HUDEP-2 (cell line): ENCODE results near the gene VWA8.
A peak's percentile ranks its signal among the peaks of the same experiment; 100 is the strongest.

ENCODE experiments used
- DNase-seq, 76 experiments: peaks; one replicate each; lab custom pipeline; 2025; ENCODE audit not compliant: unreplicated experiment in 76 of 76; lab: John Stamatoyannopoulos, UW

The VWA8 gene

GRCh38 chr13:41697578-41697977 lies 263.3 kb downstream of the VWA8 start:
- no peak for DNase-seq

DNA sequence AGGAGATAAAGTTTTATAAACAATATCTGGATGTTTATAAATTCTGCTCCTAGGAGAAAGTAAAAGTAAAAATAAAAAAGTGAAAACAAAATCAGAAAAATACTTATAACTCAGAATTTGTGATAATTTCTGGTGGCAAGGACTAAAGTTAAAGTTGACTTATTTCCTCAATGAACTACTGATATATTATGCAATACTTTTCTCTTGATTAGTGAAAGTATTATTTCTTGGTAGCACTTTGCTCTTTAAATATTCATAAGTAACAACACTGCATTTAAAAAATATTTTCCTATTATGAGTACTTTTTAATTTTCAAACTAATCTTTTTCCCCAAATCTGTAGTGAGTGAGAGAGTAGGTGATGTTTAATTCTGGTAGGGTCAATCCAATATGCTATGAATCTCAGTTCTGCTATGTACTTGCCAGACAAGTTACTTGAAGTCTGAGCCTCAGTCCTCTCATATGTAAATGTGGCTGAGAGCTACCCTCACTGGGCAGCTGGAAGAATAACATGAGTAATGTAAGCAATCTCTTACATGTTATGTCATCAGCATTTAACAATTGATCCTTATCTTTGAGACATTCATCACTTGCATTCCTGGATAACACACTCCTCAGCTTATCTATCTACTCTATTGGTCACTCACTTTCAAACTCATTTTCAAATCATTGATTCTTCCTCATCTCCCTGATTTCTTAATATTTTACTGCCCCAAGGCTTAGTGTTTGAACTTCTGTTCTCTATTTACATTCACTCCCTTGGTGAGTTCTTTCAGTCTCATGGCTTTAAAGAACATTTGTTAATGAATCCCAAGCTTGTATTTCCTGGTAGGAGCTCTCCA lies 264.5 kb downstream of the VWA8 start:
- no peak for DNase-seq

DNA sequence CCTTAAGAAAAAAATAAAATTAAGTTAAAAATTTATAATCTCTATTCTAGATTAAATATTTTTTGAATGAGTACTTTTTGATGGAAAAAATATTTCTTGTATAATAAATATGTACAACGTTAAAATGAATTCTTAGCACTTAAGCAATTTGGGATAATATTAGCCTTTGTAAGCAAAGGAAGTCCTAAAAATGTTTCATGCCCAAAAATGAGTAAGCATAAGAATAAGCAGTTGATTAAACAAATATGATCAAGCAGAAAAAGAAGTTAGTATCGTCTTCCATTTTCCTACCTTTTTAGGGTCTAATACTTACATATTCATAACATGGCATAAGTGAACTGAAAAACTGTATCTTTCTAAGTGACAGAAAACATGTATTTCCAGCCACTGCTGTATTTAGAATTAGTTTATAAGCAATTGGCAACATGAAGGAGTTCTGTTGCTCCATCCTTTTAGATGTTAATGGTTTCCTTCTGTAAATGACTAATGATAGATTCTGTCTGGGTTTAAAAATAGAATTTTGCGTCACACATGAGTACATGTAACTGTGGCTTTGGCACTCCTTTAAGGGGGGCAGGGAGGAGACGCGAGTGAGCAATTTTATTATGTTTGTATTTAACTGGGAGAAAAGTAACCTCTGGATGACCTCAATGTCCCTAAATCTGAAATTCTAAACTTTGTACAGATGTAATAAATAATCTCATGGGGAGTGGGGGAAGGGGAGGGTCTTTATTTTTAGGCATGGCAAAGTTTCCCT lies 266.2 kb downstream of the VWA8 start:
- DNase-seq: no peak

GRCh38 chr13:41693434-41693833 lies 267.5 kb downstream of the VWA8 start:
- no peak for DNase-seq

DNA sequence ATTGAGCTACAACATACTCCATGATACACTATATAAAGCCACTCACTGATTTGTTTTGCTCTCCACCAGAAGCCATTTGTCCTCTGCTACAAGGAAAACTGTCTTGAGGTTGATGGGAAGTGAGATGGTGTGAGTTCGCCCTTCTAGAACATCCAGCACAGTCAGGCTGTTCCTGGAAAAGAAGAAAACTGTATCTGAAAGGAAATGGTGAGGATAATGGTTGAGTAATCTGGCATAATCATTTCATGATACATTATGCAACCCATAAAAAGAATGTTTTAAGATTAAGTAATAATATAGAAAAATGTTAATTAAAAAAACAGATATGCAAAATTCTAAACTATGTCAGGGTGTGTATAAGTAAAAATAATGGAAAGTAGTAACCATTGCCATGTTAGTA lies 269.6 kb downstream of the VWA8 start:
- no peak for DNase-seq

- DNase-seq: no peak
Observed at GRCh38 chr13:41682766-41683165, 278.1 kb downstream of the VWA8 start.

DNA sequence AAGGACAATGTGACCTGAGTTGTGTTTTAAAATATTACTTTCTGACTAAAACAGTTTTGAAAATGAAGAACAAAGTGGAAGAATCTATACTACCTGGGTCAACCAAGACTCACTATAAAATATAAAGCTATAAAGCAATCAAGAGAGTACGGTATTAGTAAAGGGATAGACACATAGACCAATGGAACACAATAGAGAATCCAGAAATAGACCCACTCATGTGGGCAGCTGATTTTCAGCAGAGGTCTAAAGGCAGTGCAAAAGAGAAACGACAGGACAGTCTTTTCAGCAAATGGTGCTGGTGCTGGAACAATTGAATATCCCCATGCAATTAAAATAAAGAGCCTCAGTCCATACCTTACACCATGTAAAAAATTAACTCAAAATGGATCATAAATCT lies 278.9 kb downstream of the VWA8 start:
- DNase-seq: no peak

DNA sequence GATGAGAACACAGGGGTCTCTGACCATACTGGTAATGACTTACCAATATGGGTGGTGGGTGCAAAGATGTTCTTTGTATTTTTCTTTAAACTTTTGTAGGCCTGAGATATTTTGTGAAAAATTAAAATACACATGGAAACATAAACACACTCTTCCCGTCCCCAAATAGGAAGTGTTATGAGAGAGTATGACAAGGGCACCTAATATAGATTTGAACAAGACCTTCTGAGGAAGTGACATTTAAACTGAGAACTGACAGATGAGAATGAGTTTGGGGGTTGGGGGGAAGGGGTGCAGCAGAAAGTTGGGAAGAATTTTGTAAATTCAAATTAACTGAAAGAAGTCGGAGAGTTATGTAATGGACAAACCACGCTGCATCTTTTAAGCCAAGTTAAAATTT lies 279.3 kb downstream of the VWA8 start:
- DNase-seq: no peak

GRCh38 chr13:41680900-41681299 lies 280.0 kb downstream of the VWA8 start:
- no peak for DNase-seq

GRCh38 chr13:41678848-41679247 lies 282.1 kb downstream of the VWA8 start:
- DNase-seq: no peak

DNA sequence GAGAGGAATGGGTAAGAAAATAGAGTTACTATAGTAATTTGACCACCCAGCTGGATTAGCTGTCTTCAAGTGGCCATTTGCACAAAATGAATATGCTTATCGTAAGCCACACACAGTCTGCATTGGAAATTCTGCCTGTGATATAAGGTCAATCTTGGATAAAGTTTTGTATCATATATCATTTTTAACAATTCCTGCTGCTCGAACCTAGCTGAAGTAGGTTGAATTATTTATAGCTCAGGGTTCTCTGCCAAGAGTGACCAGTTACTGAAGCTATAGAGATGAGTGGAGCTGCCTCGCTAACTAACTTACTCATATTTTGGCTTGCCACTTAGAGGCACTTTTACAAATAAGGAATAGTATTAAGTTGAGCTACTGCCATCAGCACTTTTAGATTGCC lies 282.7 kb downstream of the VWA8 start:
- no peak for DNase-seq

- DNase-seq: no peak
Observed at GRCh38 chr13:41675306-41675705, 285.6 kb downstream of the VWA8 start.

DNA sequence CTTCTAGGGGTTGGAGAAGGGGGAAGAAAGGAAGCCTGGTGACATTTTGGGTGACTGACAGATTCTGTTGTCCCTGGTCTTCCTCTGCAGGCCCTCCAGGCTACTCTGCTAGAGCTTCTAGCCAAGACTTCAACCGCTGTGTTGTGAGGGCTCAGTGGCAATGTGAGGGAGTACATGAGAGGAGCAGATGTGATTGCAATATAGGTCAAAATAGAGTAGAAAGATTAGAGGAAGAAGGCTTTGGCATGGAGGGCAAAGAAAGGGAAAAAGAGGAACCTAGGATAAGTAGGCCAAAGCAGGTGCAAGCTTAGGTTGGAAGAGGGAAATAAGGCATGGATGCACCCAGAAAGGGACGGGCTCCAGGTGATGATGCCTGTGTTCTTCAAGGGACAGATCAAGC lies 286.7 kb downstream of the VWA8 start:
- no peak for DNase-seq

DNA sequence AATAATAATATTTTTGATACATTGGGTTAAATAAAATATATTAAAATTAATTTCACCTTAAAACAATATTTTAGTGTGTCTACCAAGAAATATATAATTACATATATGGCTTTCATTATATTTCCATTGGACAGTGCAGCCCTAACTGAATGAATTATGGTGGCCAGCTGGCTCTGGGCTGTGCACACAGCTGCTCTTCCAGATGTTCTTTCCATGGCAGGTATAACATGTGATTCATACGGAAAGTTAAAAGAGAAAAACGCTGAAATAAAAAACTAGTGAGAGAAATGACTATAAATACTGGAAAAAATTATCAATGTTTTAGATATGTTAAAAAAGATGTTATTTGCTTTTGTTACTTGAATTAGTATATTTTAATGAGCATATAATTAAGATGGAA lies 287.3 kb downstream of the VWA8 start:
- no peak for DNase-seq

DNA sequence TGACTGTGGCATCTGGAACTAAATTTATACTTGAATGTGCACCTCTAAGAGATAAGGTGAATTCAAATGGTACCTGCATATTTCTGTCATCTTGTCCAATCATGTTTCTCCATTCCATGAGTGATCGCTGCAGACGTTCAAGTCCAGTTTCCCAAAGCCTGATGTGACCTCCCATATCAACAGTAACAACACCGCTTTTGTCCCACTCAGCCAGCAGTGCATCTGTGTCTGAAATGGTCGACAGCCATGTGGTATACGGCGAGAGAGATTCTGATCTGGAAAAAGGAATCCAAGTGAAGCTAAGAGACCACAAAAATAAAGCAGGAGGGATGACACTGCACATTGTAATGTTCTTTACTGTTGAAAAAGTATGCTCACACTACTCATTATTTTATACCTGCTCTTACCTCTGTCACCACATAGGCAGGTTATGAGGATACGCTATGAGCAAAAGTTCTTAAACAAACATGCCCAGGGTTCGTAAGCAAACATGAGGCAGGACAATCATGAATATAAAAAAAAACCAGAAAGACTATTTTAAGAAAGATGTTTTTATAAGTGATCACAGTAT lies 290.0 kb downstream of the VWA8 start:
- DNase-seq: no peak

DNA sequence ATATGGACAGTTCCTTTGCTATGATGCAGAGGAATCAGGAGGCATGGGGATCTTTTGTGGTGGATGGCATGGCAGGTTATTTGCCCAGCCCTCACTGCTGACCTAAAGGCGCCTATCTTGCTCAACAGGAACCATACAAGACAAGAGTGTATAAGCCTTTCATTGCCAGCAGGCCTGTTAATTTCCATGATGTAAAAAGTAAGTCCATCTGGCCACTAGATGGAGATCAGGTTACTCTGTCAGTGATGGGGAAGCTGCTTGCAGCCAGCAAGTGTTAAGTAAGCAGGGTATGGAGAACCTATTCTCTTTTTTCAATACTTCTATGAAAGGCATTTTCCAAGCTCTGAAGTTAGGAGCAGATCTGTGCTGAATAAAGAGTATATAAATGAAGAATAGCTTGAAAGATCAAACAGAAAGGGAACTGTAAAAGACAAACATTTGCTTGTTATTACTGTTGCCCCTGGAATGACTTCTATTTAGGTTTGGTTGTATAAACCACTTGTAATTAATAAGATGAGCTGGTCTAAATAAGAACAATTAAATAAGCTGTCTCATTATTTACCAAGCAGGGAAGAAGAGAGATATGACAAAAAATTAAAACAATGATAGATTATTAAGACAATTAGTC lies 292.7 kb downstream of the VWA8 start:
- peak in 65 of 76 experiments; percentile 1 to 82 (median 45) for DNase-seq

GRCh38 chr13:41666644-41667043 lies 294.3 kb downstream of the VWA8 start:
- DNase-seq: no peak

GRCh38 chr13:41660411-41660810 lies 300.5 kb downstream of the VWA8 start:
- no peak for DNase-seq

GRCh38 chr13:41658057-41658661 lies 302.8 kb downstream of the VWA8 start:
- DNase-seq: no peak

DNA sequence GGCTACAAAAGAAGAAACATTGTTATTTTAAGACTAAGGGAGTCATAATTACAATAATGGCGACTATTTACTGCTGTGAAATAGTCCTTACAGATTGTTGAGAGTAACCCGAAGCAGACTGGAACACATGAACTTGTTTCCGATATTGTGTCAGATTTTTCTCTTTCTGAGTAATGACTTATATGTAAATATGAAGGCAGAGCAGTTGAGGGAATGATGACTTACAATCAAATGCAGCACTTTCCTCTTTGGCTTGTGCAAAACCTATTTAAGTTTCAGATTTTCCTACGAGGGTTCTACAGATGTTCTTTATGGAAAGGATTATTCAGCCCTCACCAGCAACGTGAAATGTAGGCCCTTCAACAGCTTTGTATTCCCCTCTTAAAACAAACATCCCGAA lies 304.9 kb downstream of the VWA8 start:
- no peak for DNase-seq

DNA sequence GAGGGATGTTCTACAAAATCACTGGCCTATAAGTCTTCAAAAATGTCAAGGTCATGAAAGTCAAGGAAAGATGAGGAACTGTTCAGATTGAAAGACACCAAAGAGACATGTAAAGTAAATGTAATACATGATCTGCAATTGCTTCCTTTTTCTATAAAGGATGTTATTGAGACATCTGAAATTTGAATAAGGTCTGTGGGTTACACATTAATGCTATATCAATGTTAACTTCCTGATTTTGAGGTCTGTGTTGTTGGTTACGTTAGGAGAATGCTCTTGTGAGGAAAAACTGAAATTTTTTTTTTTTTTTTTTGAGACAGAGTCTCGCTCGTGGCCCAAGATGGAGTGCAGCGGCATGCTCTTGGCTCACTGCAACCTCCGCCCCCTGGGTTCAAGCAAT lies 306.1 kb downstream of the VWA8 start:
- no peak for DNase-seq
